Thoracic aorta (tissue), 2 donors: ENCODE data around the gene ABCA10. TPM values are rescaled to one million over a fixed set of nuclear protein-coding genes. Genes with fewer than 3 reads are reported as not detected.
"Not testable (repeated sequence)": the region's sequence is repeated elsewhere in the genome, so short reads cannot be mapped to it uniquely, and the experiment has no call there.

Experiments
- ATAC-seq: fragments of 150-250 bp; one replicate; pipeline ENCODE4 v1.8.0; 2017; ENCODE audit warnings: low read depth; ENCODE audit not compliant: insufficient number of reproducible peaks, low FRiP score
- DNase-seq: peaks from one replicate; pipeline ENCODE4 v3.0.0-alpha.2; 2020; ENCODE audit warnings: low spot score
- H3K27ac ChIP-seq, 2 donors: fragments of 200-600 bp; sonication (generic); 1 replicate in 1 of 2; 2 replicates in 1 of 2; pipeline ENCODE4 v1.5.1; 2016; ENCODE audit warnings: mild to moderate bottlenecking in 2 of 2, moderate library complexity in 2 of 2
- H3K27me3 ChIP-seq: fragments of 200-600 bp; sonication (generic); replicated peaks from 2 replicates; pipeline ENCODE4 v1.6.0; 2016; ENCODE audit warnings: mild to moderate bottlenecking; ENCODE audit not compliant: insufficient read depth
- H3K36me3 ChIP-seq: fragments of 200-600 bp; sonication (generic); one replicate; pipeline ENCODE4 v1.5.1; 2016
- H3K4me1 ChIP-seq, 2 donors: fragments of 200-600 bp; sonication (generic); 1 replicate in 1 of 2; 2 replicates in 1 of 2; pipeline versions ENCODE4 v1.5.1 to v1.6.0; 2016; ENCODE audit warnings: low read depth in 2 of 2, mild to moderate bottlenecking in 1 of 2; ENCODE audit not compliant: control insufficient read depth in 1 of 2
- H3K4me3 ChIP-seq: fragments of 200-600 bp; sonication (generic); 2 replicates; pipeline ENCODE4 v1.5.1; 2016; ENCODE audit warnings: mild to moderate bottlenecking
- H3K9me3 ChIP-seq: fragments of 200-600 bp; sonication (generic); 2 replicates; pipeline ENCODE4 v1.5.1; 2016
- CTCF ChIP-seq: fragments of 200-600 bp; sonication (generic); IDR thresholded peaks from one replicate; pipeline ENCODE4 v1.5.1; 2019; ENCODE audit warnings: antibody characterized with exemption
- total RNA-seq, 2 donors: library from RNA; depleted of rRNA; stranded (reverse); fragments of >200 nt; gene quantifications; one replicate each; pipeline versions ENCODE4 v1.1.0 to v1.2.3, GENCODE V29; 2016

The ABCA10 gene
- total RNA-seq, 2 donors from 2014 or later = 3.2 to 4.5 TPM

GRCh38 chr17:69218986-69219385 is 9.6 kb downstream of the ABCA10 start:
- no peaks in the 10 kb centered on the region for H3K4me1 ChIP-seq
- ATAC-seq (no peak), DNase-seq (no peak)
- no peak for TF ChIP-seq CTCF
- no peaks in the 10 kb centered on the region for H3K9me3 ChIP-seq
- no peaks in the 10 kb centered on the region for H3K36me3 ChIP-seq
- H3K27ac ChIP-seq = no peak overlapping the region
- H3K4me3 ChIP-seq = no peak overlapping the region
- H3K27me3 ChIP-seq = no peaks in the 10 kb centered on the region

- no peaks in the 10 kb centered on the region for H3K4me1 ChIP-seq
- ATAC-seq (no peak), DNase-seq (no peak)
- no peaks in the 10 kb centered on the region for H3K27me3 ChIP-seq
- no peak overlapping the region for H3K4me3 ChIP-seq
- no peak for TF ChIP-seq CTCF
- H3K27ac ChIP-seq = no peak overlapping the region
- H3K36me3 ChIP-seq = no peaks in the 10 kb centered on the region
- H3K9me3 ChIP-seq = no peaks in the 10 kb centered on the region
Observed at GRCh38 chr17:69213059-69213813, 15.4 kb downstream of the ABCA10 start.

- H3K27me3 ChIP-seq = no peaks in the 10 kb centered on the region
- H3K9me3 ChIP-seq = no peaks in the 10 kb centered on the region
- no peaks in the 10 kb centered on the region for H3K36me3 ChIP-seq
- no peak for DNase-seq
- no peak for TF ChIP-seq CTCF
- ATAC-seq = no peak
- H3K4me1 ChIP-seq = no peaks in the 10 kb centered on the region
- H3K4me3 ChIP-seq = no peak overlapping the region
- H3K27ac ChIP-seq = no peak overlapping the region
Observed at GRCh38 chr17:69208640-69209039, 20.0 kb downstream of the ABCA10 start.

- Histone ChIP-seq H3K9me3 (no peaks in the 10 kb centered on the region), H3K36me3 (no peaks in the 10 kb centered on the region), H3K27me3 (no peaks in the 10 kb centered on the region), H3K27ac (no peak overlapping the region), H3K4me3 (no peak overlapping the region), H3K4me1 (no peaks in the 10 kb centered on the region)
- TF ChIP-seq CTCF = no peak
- ATAC-seq (no peak), DNase-seq (no peak)
Observed at GRCh38 chr17:69207151-69207550, 21.5 kb downstream of the ABCA10 start.

DNA sequence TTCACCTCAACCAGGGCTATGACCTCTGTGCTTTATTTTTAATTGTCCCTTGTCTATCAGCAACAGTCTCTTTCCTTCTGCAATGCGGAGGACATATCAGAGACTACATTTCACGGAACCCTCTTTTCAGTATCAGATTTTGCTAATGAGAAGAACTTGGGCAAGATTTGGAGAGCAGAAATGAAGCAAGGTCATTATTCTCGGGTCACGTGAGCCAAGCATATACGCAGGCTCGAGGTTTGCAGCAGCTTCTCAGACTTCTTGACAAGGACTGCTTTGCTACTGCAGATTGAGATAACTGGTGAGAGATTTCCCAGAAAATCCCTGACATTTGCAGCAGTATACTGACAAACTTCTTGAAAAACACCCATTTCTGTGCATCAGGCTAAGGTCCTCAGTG is 30.4 kb downstream of the ABCA10 start:
- no peak overlapping the region for H3K27ac ChIP-seq
- no peaks in the 10 kb centered on the region for H3K27me3 ChIP-seq
- H3K9me3 ChIP-seq = no peaks in the 10 kb centered on the region
- no peak overlapping the region for H3K4me3 ChIP-seq
- DNase-seq (no peak), ATAC-seq (no peak)
- H3K36me3 ChIP-seq = no peaks in the 10 kb centered on the region
- no peaks in the 10 kb centered on the region for H3K4me1 ChIP-seq
- no peak for TF ChIP-seq CTCF

DNA sequence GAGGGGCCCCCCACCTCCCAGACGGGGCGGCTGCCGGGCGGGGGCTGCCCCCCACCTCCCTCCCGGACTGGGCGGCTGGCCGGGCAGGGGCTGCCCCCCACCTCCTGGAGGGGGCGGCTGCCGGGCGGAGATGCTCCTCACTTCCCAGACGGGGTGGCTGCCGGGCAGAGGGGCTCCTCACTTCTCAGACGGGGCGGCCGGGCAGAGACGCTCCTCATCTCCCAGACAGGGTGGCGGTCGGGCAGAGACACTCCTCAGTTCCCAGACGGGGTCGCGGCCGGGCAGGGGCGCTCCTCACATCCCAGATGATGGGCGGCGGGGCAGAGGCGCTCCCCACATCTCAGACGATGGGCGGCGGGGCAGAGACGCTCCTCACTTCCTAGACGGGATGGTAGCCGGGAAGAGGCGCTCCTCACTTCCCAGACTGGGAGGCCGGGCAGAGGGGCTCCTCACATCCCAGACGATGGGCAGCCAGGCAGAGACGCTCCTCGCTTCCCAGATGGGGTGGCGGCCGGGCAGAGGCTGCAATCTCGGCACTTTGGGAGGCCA is 32.4 kb downstream of the ABCA10 start:
- H3K4me1 ChIP-seq, H3K27ac ChIP-seq, H3K36me3 ChIP-seq, DNase-seq, ATAC-seq, H3K27me3 ChIP-seq, H3K4me3 ChIP-seq, H3K9me3 ChIP-seq: not testable (repeated sequence)
